HG02938 (cell line): ENCODE data around the gene EPHA8.

ENCODE experiments used
- ATAC-seq: cut with Tn5 transposase; IDR thresholded peaks from one replicate; pipeline ENCODE4 v1.9.1; 2021; ENCODE audit warnings: mild to moderate bottlenecking, moderate library complexity; ENCODE audit not compliant: unreplicated experiment

Gene EPHA8

DNA sequence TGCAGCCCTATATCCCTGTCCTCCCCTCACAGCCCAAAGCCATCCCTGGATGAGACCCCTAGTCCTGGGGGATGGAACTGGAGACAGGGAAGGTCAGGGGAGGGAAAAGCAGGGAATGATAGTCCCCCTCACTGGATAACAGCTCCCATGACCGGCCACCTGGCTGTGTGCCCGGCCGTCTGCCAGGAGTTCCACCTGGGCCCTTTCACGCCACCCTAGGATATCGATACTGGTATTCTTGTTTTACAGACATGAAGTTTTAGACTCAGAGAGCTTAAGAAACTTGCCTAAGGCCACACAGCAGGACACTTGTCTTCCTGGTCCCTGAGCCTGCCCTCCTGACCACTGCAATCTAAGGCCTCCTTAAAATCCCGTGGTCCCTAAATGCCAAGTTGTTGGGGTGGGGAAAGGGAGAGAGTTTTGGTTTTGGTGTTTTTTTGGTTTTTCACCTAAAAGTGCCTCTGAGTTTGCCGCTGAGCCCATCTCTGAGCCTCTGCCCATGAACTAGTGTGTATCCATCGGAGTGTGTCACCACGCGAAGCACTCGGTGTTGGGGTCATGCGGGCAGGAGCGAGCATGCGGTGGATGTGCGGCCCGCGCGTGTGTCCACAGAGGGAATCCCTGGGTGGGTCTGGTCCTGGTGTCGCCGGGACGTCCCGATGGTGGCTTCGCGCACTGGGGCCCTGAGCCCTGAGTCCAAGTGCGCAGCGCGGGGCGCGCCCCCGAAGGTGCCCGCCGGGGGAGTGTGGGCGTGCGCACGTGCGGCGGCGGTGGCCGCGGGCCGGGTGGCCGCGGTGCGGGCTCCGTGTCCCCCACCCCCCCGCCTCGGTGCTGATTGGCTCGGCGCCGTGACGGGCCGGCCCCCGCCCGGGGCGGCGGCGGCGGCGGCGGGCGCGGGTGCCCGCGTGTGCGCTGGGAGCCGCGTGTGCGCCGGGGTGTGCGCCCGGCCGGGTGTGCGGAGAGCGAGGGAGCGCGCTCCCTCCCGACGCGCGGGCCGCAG lies at the start of gene EPHA8:
Gene EPHA8 (plus strand): TSS at position 906 of the 1,000 bp plus-strand sequence. CDS start 147 bp downstream, outside the sequence.
- ATAC-seq, result no peak

DNA sequence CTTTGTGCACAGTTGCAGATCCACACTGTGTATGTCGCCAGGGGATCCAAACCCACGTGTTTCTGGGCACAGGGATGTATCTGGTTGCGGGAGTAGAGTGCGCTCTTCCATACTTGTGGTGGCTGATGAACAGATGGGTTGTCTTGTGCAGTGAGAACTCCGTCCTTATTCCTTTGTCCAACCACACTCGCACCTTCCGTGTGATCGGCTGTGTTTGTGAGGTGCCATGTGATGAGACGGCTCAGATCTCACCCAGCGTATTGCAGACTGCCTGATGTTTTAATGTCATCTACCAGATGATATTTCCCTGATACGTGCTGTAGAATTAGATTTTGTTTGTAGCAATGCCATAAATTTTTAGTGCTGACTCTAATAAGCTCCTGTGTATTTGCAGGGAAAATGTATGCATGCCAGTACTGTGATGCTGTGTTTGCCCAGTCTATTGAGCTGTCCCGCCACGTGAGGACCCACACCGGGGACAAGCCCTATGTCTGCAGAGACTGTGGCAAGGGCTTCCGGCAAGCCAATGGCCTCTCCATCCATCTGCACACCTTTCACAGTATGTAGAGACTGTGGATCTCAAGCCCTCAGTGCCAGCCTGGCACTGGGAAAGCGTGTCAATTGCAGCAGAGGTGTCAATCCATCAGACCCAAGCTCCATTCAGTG lies 46.2 kb upstream of the EPHA8 start:
- no peak for ATAC-seq

DNA sequence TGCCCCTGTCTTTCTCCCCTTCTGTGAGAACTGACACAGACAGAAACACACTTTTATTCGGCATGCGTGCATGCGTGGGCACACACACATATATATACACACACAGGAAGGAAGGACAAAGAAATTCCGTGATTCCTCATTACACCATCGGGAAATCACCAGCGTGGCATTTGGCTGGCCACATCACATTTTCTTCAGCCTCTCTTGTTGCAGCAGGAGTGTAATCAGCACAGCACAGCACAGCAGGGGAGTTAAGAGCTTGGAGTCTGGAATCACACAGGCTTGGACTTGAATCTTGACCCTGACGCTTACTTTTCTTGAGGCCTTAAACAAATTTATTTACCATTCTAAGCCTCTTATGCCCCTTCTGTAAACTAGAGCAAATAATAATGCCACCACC lies 45.3 kb upstream of the EPHA8 start:
- ATAC-seq, result no peak

DNA sequence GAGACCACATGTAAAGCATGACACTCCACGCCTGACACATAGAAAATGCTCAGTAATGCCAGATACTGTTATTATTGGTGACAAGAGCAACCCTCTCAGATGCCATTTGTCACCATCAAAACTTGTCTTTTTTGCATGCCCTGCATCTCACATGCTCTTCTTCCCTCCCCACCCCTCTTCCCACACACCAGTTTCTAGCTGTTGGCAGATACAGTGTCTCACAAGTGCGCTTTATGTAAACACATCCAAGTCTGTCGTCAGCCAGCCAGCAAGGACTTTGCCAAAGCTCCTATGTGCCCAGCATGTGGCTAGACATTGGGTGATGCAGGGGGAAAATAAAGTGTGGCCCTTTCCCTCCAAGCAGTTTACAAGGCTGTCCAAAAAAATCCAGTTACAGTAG lies 44.9 kb upstream of the EPHA8 start:
- ATAC-seq, result no peak

DNA sequence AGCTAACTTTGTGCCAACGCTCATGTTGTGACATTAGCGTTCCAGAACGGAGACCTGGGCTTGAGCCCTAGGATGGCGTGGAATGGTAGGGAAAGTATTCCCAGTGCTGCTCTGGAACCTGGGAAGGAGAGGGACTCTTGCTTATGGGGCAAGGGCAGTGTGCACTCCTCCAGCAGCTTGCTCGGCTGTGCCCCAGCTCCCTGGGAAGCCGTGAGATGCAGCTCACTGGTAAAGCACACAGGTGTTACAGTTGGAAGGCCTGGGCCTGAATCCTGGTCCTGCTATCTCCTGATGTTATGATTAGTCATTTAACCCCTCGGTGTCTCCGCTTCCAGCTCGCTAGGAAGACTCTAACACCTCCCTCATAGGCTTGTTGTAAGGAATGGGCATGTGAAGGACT lies 42.4 kb upstream of the EPHA8 start:
- ATAC-seq, result no peak

DNA sequence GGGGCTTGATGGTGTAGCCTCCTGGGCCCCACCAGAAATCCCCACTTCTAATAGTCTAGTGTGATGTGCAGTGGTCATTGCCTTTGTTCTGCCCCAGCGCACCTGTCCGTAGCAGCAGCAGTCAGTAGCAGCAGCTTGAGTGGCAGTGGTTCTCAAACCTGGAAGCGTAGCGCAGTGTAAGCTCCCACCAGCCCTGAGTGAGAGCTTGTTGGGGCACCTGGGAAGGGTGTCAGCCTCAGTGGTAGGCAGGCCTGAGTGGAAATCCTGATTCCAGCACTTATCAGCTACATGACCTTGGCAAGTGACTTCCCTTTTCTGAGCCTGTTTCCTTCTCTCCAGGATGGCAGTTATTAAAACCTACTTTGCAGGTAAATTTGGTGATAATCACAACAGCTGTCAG lies 41.6 kb upstream of the EPHA8 start:
- no peak for ATAC-seq

DNA sequence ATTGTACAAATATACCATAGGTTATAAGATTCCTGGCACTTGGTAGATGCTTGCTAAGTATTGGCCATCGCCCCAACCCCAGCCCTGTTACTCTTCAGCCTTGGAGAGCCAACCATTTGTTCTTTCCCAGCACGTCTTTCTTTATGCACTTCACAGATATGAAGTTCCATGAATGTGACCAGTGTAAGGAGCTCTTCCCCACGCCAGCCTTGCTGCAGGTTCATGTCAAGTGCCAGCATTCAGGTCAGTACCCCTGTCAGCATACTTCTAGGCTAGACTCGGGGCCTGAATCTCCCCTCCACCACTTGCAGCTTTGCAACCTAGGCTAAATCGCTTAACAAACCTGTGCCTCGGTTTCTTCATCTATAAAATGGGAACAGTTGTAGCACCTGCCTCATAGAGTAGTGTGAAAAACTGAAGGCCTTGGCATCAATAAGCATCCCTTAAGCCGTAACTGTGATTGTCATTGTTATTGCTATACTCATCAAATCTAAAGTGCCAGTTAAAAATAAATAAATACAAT lies 41.0 kb upstream of the EPHA8 start:
- no peak for ATAC-seq

DNA sequence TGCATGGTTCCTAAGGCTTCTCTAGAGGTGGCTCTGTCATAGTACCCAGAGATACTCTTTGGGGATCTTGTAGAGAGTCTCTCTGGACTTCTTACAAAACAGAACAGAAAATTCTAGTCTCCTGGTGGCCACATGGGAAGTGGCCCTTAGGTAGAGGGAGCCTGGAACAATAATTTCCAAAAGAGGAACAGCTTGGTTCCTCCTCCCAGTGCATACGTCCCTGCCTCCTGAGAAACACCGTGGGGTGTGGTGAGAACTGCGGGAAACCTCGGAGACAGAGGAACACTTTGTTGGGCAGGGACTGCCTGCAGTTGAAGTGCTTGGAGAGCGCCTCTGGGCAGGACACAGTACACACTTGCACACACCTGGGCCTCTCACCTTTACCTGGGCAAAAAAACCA lies 38.8 kb upstream of the EPHA8 start:
- ATAC-seq, result no peak

DNA sequence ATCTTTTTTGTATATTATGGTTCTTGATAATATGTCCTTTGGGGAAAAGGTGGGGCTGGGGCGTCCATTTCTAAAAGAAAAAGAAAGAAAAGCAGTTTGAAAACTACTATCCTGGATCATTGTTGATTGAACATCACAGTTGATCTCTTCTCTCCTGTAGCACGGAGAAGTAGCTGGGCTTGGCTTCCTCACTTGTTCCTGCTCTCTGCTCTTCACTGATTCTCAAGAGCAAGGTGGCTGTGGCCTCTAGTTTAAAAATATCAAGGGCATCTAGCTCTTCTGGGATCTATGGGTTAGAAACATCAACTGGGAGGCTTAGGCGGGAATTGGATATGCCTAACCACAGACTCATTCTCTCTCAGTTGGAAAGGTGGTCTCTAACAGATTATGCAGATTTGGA lies 38.1 kb upstream of the EPHA8 start:
- no peak for ATAC-seq

DNA sequence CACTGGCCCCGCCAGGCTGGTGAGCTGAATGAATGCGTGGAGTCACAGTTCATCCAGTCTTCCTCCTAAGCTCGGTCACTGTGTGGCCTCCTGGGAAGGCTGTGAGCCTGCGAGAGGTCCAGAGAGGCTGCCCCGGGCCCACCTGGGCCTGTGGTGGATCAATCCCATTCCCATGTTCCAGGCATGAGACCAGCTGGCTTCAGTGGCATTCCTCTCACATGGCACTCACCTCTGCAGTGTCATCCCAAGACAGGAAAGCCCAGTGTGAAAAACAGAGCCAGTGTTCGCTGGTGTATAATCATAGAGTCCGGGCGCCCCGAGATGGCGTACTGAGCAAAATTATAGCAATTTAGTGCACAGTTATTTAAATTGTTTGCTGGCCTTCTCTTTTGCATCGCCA lies 37.6 kb upstream of the EPHA8 start:
- no peak for ATAC-seq

DNA sequence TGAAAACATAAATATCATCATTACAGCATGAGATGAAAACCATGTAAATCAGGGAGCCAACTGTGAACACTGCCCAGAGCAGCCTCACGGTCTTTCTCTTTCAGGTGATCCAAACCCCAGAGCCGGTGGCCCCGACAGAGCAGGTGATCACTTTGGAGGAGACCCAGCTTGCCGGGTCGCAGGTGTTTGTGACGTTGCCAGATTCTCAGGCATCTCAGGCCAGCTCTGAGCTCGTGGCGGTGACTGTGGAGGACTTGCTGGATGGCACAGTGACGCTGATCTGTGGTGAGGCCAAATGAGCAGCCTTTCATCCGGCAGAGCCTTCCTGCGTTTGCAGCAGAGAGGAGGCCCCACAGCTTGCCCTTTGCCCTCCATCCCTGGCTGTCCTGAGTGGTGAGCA lies 37.2 kb upstream of the EPHA8 start:
- no peak for ATAC-seq

DNA sequence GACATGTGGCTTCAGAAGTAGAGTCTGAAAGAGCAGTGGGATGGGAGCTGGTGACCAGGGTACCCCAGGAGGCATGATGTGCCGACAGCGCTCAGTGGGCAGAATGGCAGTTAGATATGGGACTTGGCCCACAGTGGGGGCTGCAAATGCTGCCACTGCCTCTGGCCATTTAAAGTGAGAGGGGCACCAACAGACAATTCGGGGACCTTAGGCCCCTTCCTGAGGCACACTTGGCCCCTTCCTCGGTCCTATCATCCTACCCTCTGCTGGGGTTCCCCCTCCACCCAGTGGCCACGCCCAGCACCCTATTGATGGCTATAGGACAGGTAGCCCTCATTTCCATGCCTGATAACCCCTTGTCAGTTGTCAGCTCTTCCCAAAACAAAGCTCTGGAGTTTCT lies 36.6 kb upstream of the EPHA8 start:
- ATAC-seq, result no peak

DNA sequence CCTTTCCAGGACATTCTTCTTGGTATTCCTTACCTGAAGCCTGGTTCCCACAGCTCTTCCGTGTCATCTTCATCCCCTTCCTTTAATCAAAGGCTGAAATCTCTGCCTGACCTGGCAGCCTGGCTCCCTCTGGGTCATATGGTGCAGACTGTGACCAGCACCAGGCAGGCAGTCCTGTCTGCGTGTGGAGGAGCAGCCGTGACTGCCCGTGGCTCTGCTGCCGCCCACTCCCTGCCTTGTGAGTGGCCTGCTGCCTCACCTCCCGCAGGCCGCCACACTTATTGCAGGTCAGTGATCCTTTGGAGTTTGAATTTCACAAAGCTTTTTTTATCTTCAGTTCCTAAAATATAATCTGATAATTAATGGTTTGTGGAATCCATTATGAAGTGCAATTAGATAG lies 36.2 kb upstream of the EPHA8 start:
- ATAC-seq, result no peak

DNA sequence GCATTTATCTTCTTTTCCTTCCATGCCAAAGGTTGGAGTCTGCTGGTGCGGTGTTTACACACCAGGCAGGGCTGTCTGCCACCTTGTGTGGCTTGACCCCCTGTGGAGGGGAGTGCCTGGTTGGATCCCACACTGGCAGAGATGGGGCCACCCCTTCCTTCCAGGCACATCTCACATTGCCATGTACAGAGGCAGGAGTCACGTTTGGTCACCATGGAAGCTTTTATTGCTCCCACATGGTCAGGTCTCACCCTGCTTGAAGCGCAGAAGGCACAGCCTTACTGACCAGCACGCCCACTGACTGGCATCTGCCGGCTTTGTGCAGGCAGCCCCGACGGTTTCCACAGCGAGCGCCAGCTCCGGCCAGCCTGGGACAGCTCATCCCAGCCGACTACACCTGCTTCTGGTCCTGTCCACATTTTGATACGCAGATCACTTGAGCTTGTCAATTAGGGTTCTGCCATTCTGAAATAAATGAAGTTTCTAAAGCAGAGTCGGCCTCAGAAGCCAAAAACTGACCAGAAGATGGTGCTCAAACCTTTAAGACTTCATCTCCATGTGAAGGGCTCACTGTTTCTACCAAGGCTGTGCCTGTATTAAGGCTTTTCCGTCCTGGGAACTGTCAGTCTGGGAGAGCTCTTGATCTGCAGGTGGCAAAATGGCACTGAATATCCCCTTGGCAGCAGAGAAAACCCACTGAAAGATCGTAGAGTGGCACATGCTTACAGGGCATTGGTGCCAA lies 35.6 kb upstream of the EPHA8 start:
- no peak for ATAC-seq

DNA sequence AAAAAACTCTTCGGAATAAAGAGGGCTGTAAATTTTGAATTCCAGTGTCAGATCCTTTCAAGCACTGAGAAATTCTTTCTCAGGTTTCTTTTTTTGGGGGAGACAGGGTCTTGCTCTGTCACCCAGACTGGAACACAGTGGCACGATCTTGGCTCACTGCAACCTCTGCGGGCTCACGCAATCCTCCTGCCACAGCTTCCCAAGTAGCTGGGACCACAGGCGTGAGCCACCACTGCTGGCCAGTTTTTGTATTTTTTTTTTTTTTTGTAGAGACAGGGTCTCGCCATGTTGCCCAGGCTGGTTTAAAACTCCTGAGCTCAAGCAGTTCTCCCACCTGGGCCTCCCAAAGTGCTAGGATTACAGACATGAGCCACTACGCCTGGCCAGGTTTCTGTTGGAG lies 34.8 kb upstream of the EPHA8 start:
- no peak for ATAC-seq

DNA sequence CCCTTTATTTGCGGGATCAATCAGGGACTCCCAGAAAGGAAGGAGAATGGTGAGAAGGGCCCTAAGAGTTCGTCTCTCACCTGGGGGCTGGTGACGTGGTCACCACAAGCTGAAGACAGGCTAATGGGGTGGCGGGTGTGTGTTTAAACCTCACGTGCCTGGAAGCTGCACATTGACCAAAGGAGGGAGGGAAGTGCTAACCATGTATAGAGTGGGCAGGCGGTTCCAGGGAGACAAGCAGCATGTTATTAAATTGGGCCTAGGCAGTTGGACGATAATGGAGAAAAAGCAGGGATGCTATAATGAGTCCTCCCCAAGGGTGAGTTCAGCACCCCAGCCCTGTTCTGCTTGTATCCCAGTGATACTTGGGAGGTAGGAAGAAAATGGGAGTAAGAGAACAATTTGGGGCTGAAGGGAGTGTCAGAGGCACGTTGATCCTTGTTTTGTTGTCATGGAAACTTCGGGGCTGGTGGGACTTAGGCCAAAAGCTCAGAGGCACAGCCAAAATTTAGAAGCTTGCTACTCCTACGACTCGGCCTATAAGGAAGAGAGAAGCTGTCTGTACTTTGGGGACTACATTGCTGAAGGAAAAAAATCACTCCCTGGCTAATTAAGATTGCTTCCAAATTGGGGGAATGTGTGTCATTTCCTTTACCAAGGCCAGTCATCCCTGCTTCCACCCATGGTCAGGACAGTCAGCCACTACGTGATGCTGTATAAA lies 33.2 kb upstream of the EPHA8 start:
- ATAC-seq, result no peak

DNA sequence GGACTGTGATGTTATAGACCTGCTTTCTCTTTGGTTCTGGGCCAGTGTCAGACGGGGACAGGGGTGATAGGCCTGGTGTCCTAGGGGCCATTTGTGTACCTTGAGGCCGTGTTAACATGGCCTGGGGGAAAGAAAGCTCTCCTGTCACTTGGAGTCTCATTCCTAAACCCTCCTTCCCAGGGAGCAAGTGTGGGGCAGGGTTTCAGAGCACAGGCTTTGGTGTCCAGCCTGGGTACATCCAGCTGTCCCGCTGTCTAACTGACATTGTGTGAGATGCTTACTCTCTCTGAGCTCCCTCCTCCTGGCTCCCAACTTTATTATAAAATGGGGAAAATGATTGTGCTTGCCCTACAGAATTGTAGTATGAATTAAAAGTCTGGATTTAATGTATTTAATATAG lies 32.6 kb upstream of the EPHA8 start:
- no peak for ATAC-seq

DNA sequence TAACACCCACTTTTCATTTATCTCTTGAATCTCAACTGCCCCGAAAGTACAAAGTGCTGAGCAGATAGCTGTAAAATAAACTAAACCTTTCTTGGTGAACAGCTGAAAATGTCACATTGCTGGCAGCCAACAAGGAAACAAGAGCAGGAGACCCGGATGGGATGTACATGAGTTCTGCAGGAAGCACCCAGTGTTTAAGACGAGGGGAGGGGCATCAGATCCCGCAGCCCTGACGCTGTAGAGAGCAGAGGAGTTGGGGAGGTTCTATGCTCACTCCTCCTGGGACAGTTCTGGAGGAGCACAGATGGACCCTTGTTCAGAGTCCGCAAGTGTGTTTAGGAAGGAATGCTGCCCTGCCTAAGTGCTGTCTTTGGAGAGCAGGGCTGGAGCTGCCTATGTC lies 32.0 kb upstream of the EPHA8 start:
- no peak for ATAC-seq

DNA sequence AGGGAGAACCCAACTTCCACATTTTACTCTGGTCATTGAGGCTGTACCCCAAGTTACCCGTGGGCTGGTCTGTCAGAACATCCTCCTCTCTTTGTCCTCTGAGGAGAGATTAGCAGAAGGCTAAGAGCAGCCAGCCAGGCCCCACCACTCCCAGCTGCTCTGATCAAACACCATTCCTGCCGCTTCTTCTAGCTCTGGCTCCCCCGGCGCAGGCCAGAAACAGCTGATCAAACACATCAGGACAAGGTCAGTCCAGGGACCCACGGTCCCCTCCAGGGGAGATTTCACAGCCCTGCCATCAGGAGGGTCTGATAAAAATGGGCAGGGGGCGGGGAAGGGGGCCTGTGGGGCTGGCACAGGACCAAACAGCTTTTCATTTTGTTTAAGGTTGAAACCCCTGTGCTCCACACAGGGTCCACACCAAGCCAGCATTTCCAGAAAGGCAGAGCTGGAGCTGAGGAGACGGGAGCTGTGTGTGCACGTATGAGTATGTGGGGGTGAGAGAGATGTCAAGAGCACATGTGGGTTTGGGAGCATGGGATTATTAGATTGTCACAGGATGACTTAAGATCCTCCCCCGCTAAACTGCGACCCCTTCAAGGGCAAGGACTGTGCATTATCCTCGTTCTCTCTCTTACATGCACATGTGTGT lies 29.9 kb upstream of the EPHA8 start:
- no peak for ATAC-seq

DNA sequence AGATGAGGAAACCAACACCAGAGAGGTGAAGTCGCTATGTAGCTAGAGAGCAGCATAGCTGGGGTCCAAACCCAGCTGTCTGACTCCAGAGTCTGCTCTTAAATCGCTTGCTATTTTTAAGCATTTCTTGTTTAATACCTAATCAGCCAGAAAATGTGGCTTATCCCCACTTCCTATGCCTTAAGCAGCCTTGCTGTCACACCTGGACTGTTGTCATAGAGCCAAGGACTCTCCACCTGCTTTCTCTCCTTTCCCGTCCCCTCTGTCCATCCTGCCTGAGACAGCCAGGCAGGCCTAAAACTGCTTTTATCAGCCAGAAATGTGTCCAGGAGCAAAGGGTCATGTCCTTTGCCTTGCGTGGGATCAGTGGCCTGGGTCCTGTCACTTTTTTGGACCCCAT lies 28.3 kb upstream of the EPHA8 start:
- ATAC-seq, result no peak
